Glutamatergic neuron (in vitro differentiated cells): ENCODE results near the gene C16orf96. TPM values are rescaled to one million over a fixed set of nuclear protein-coding genes. Genes with fewer than 3 reads are reported as not detected.
A peak's percentile ranks its signal among the peaks of the same experiment; 100 is the strongest.

Experiments
- DNase-seq: peaks from one replicate; pipeline ENCODE4 v3.0.0; 2022
- H3K27ac Mint-ChIP-seq: one replicate; pipeline ENCODE4 v1.8.0; 2020; ENCODE audit warnings: mild to moderate bottlenecking, mixed read lengths, inconsistent platforms; ENCODE audit not compliant: unreplicated experiment
- H3K27me3 Mint-ChIP-seq: one replicate; pipeline ENCODE4 v1.8.0; 2020; ENCODE audit warnings: mild to moderate bottlenecking, moderate library complexity, mixed read lengths, inconsistent platforms; ENCODE audit not compliant: unreplicated experiment
- H3K36me3 Mint-ChIP-seq: one replicate; pipeline ENCODE4 v1.8.0; 2020; ENCODE audit warnings: mild to moderate bottlenecking, mixed read lengths, inconsistent platforms; ENCODE audit not compliant: unreplicated experiment
- H3K4me1 Mint-ChIP-seq: one replicate; pipeline ENCODE4 v1.8.0; 2020; ENCODE audit warnings: mild to moderate bottlenecking, low read depth, mixed read lengths, inconsistent platforms; ENCODE audit not compliant: unreplicated experiment
- H3K4me3 Mint-ChIP-seq: one replicate; pipeline ENCODE4 v1.8.0; 2020; ENCODE audit warnings: mild to moderate bottlenecking, mixed read lengths, inconsistent platforms; ENCODE audit not compliant: unreplicated experiment
- H3K9me3 Mint-ChIP-seq: one replicate; pipeline ENCODE4 v1.8.0; 2020; ENCODE audit warnings: mild to moderate bottlenecking, moderate library complexity, mixed read lengths, inconsistent platforms; ENCODE audit not compliant: unreplicated experiment
- total RNA-seq: library from RNA; stranded (reverse); fragmentation: NEBNext Ultra II Directional; extraction: Animal tissue kit (Norgen Biotek cat#: 25700); gene quantifications from one replicate; pipeline ENCODE4 v1.2.1, GENCODE V29; 2021; ENCODE audit not compliant: unreplicated experiment
- TF ChIP-seq, protein P1 (sequence below): fragments of 200-600 bp; sonication (generic); IDR thresholded peaks from one replicate; pipeline ENCODE4 v1.5.0; 2021; ENCODE audit not compliant: partially characterized antibody, unreplicated experiment

Gene C16orf96
- total RNA-seq, 1 donor from 2014 or later: 0.83 TPM

DNA sequence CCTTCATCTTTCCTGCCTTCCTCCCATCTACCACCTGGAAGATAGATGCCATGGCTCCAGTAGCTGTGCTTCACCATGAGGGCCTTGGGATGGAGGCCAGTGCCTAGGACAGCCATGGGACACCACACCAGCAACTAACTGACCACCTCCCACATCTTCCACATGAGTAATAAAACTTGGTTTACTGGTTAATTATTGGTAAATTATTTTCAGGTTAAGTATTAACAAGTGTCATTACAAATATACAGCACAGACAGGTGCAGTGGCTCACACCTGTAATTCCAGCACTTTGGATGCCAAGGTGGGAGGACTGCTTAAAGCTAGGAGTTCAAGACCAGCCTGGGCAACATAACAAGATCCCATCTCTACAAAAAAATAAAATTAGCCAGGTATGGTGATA lies 31.6 kb upstream of the C16orf96 start:
- peaks cover 11% of the 10 kb centered on the region for H3K9me3 Mint-ChIP-seq
- TF ChIP-seq, protein P1, sequence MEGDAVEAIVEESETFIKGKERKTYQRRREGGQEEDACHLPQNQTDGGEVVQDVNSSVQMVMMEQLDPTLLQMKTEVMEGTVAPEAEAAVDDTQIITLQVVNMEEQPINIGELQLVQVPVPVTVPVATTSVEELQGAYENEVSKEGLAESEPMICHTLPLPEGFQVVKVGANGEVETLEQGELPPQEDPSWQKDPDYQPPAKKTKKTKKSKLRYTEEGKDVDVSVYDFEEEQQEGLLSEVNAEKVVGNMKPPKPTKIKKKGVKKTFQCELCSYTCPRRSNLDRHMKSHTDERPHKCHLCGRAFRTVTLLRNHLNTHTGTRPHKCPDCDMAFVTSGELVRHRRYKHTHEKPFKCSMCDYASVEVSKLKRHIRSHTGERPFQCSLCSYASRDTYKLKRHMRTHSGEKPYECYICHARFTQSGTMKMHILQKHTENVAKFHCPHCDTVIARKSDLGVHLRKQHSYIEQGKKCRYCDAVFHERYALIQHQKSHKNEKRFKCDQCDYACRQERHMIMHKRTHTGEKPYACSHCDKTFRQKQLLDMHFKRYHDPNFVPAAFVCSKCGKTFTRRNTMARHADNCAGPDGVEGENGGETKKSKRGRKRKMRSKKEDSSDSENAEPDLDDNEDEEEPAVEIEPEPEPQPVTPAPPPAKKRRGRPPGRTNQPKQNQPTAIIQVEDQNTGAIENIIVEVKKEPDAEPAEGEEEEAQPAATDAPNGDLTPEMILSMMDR: no peak
- H3K4me1 Mint-ChIP-seq: peaks cover 27% of the 10 kb centered on the region
- H3K27me3 Mint-ChIP-seq: peaks cover 4% of the 10 kb centered on the region
- H3K4me3 Mint-ChIP-seq: no peak overlapping the region
- peak overlapping the region; percentile 74 for H3K27ac Mint-ChIP-seq
- H3K36me3 Mint-ChIP-seq: no peaks in the 10 kb centered on the region
- no peak for DNase-seq

- peaks cover 27% of the 10 kb centered on the region for H3K4me1 Mint-ChIP-seq
- H3K9me3 Mint-ChIP-seq: peaks cover 11% of the 10 kb centered on the region
- DNase-seq: no peak
- TF ChIP-seq, protein P1: no peak
- H3K36me3 Mint-ChIP-seq: no peaks in the 10 kb centered on the region
- no peak overlapping the region for H3K4me3 Mint-ChIP-seq
- H3K27ac Mint-ChIP-seq: peak overlapping the region; percentile 46
- peaks cover 4% of the 10 kb centered on the region for H3K27me3 Mint-ChIP-seq
Observed at GRCh38 chr16:4525069-4525468, 31.1 kb upstream of the C16orf96 start.

DNA sequence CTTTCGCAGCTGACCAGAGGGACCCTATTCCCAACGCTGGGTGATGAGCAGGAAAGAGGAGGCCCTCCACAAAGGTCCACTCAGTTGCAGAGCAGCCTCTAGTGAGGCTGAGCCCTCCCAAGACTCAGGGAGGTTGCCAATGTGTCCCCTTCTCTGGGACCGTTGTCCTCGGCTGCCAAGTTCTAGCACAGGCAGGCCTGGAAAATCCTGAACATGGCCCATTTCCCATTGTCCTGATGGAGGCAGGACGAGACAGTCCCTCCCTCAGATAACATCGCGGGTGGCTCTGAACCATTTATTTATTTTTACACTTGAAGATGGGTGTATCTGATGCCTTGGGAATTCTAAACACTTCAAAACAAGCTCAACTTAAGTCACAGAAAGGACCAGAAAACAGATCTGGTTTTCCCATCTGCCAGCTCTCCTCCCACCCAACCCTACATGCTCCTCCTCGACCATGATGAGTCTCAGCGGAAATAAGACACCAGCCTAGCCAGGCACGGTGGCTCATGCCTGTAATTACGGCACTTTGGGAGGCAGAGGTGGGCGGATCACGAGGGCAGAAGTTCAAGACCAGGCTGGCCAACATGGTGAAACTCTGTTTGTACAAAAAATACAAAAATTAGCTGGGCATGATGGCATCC lies 30.4 kb upstream of the C16orf96 start:
- peaks cover 9% of the 10 kb centered on the region for H3K9me3 Mint-ChIP-seq
- H3K36me3 Mint-ChIP-seq: no peaks in the 10 kb centered on the region
- peaks cover 27% of the 10 kb centered on the region for H3K4me1 Mint-ChIP-seq
- DNase-seq: no peak
- H3K4me3 Mint-ChIP-seq: no peak overlapping the region
- TF ChIP-seq, protein P1: no peak
- H3K27me3 Mint-ChIP-seq: peaks cover 4% of the 10 kb centered on the region
- no peak overlapping the region for H3K27ac Mint-ChIP-seq

DNA sequence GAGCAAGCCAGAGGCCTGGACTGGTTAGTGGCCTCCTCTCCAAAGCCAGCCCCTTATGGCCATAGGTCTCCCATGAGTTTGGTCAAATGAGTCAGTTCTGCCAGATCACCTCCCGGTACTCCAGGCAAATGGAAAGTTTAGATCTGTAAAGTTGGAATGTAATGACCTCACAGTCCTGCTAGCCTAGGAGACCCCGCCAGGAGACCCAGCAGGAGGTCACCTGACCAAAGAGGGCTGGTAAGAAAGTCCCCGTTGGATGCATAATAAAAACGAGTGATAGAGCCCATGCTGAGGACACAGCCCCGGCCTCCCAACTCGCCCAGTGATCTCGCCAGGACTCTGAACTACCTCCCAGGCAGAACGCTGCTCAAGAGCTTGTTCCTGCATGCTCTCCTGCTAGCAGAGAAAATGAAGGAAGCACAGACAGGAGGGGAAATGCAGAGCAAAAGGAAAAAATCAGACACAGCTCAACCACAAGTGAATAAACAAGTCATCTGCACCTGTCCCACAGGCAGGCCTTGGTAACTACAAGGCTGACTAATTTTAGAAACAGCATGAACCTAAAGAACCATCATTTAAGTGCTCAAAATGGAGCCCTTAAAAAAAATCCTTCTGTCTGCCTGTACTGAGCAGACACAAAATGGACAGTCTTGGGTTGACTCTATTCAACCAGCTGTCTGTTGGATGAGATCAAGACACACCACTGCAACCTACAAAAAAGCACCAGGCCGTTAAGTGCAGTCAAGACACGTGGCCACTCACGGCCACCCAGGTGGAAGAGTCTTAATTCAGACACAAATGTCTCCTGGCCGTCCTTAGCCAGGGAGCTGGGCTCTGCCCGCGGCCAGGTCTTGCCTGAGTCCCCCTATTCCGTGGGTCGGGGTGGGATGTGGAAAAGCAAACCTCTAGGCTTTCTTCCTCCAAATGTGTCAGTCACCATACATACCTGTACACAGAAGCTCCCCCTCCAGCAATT lies 26.8 kb upstream of the C16orf96 start:
- Mint-ChIP-seq H3K9me3 (no peaks in the 10 kb centered on the region), H3K4me1 (peaks cover 10% of the 10 kb centered on the region), H3K4me3 (no peak overlapping the region), H3K36me3 (peaks cover 5% of the 10 kb centered on the region), H3K27me3 (peaks cover 4% of the 10 kb centered on the region), H3K27ac (no peak overlapping the region)
- no peak for DNase-seq
- TF ChIP-seq, protein P1: no peak

GRCh38 chr16:4531811-4532210 lies 24.3 kb upstream of the C16orf96 start:
- Mint-ChIP-seq H3K4me3 (no peak overlapping the region), H3K27me3 (peaks cover 8% of the 10 kb centered on the region), H3K27ac (no peak overlapping the region), H3K36me3 (peaks cover 9% of the 10 kb centered on the region), H3K4me1 (peaks cover 11% of the 10 kb centered on the region), H3K9me3 (peaks cover 3% of the 10 kb centered on the region)
- no peak for DNase-seq
- TF ChIP-seq, protein P1: no peak
